HepG2 (cell line): ENCODE data around the gene SH3GL1. TPM values are rescaled to one million over a fixed set of nuclear protein-coding genes. Genes with fewer than 3 reads are reported as not detected.
A peak's percentile ranks its signal among the peaks of the same experiment; 100 is the strongest.

Experiments used
- ATAC-seq: fragments of 200-7000 bp; cut with Tn5 transposase; 3 replicates; pipeline ENCODE4 v1.9.1; 2020; ENCODE audit warnings: mild to moderate bottlenecking, moderate library complexity
- BruUV-seq: library from RNA; stranded (reverse); fragments of 400-500 nt; replicated peaks from 2 replicates; lab custom pipeline; 2021; lab: Mats Ljungman, UMichigan
- CTCF ChIA-PET: fragments of 300-600 bp; formaldehyde crosslinking; extraction: SDS; loops from one replicate; lab custom pipeline; 2021; ENCODE audit warnings: low total read pairs, inconsistent platforms, low intra/inter-chr PET ratio; lab: Yijun Ruan, JAX
- POLR2A ChIA-PET: fragments of 350-600 bp; sonication (Branson Sonifier 250); formaldehyde crosslinking; loops from one replicate; lab custom pipeline; 2020; ENCODE audit warnings: antibody characterized with exemption, inconsistent platforms; lab: Yijun Ruan, JAX
- DNase-seq: peaks from one replicate; pipeline ENCODE4 v3.0.0-alpha.2; 2015; ENCODE audit warnings: low spot score
- FAIRE-seq: peaks from 3 replicates; lab custom pipeline; 2011; peaks lifted over from hg19 to GRCh38; lab: Jason Lieb, UNC
- H2AFZ ChIP-seq: one replicate; pipeline ENCODE4 v1.6.1; 2011; ENCODE audit warnings: low read length, inconsistent platforms
- H3K27ac ChIP-seq: fragments of 300-600 bp; 3 replicates; pipeline ENCODE4 v1.8.0; 2011; ENCODE audit warnings: mixed run types, mild to moderate bottlenecking, mixed read lengths, low read length, inconsistent platforms; ENCODE audit not compliant: insufficient read depth; ENCODE audit errors: extremely low read length
- H3K27me3 ChIP-seq, 2 experiments: fragments of 200-600 bp in 1 of 2; 2 replicates in 1 of 2; 3 replicates in 1 of 2; pipeline versions ENCODE4 v1.6.0 to v1.8.0; 2011; ENCODE audit warnings: low read length in 2 of 2, mild to moderate bottlenecking in 2 of 2, moderate library complexity in 2 of 2, inconsistent platforms in 1 of 2; ENCODE audit not compliant: insufficient read depth in 2 of 2, control insufficient read depth in 1 of 2
- H3K36me3 ChIP-seq, 2 experiments: fragments of 200-600 bp in 1 of 2; replicated peaks in 1 of 2; 2 replicates in 1 of 2; 3 replicates in 1 of 2; pipeline versions ENCODE4 v1.5.1 to v1.8.0; 2011; ENCODE audit warnings: low read length in 2 of 2, inconsistent platforms in 1 of 2; ENCODE audit not compliant: insufficient read depth in 2 of 2, control insufficient read depth in 1 of 2
- H3K4me1 ChIP-seq: 2 replicates; pipeline ENCODE4 v1.5.1; 2012; ENCODE audit warnings: low read length, inconsistent platforms; ENCODE audit not compliant: insufficient read depth
- H3K4me2 ChIP-seq: 2 replicates; pipeline ENCODE4 v1.6.0; 2011; ENCODE audit warnings: low read depth, low read length, inconsistent platforms
- H3K4me3 ChIP-seq, 3 experiments: fragments of 200-600 bp in 1 of 3; sonication (generic), shearing (Covaris generic) in 1 of 3; replicated peaks in 1 of 3; 2 replicates each; pipeline ENCODE4 v1.5.1; 2011 to 2016; ENCODE audit warnings: low read length in 3 of 3, inconsistent platforms in 2 of 3, low read depth in 2 of 3, mild to moderate bottlenecking in 2 of 3, control low read depth in 1 of 3, mixed read lengths in 1 of 3; ENCODE audit not compliant: insufficient read depth in 1 of 3
- H3K79me2 ChIP-seq: one replicate; pipeline ENCODE4 v1.6.1; 2011; ENCODE audit warnings: low read length, inconsistent platforms; ENCODE audit not compliant: insufficient read depth
- H3K9ac ChIP-seq: 2 replicates; pipeline ENCODE4 v1.6.0; 2011; ENCODE audit warnings: mild to moderate bottlenecking, low read depth, low read length, inconsistent platforms; ENCODE audit not compliant: insufficient read depth
- H3K9me3 ChIP-seq: 2 replicates; pipeline ENCODE4 v1.5.1; 2012; ENCODE audit warnings: mild to moderate bottlenecking, low read length
- H4K20me1 ChIP-seq: 2 replicates; pipeline ENCODE4 v1.6.0; 2011; ENCODE audit warnings: inconsistent platforms, mild to moderate bottlenecking, low read length, moderate library complexity; ENCODE audit not compliant: insufficient read depth
- AGO2 ChIP-seq: fragments of 200-400 bp; formaldehyde crosslinking; optimal IDR thresholded peaks from 2 replicates; pipeline ENCODE3; 2017; ENCODE audit warnings: mild to moderate bottlenecking, low read depth, low read length, moderate library complexity
- ARNT2 ChIP-seq: sonication (generic); formaldehyde crosslinking; IDR thresholded peaks from 2 replicates; pipeline ENCODE4 v1.8.0; 2022; ENCODE audit warnings: mild to moderate bottlenecking, low read depth, missing genetic modification reagents, moderate library complexity
- HNRNPL ChIP-seq: fragments of 200-400 bp; formaldehyde crosslinking; IDR thresholded peaks from 2 replicates; pipeline ENCODE4 v1.6.1; 2017; ENCODE audit warnings: mild to moderate bottlenecking, low read depth, low read length
- ZNF121 ChIP-seq: sonication (generic); formaldehyde crosslinking; IDR thresholded peaks from 2 replicates; pipeline ENCODE4 v1.5.0; 2020; ENCODE audit warnings: mild to moderate bottlenecking, missing genetic modification reagents
- ZSCAN21 ChIP-seq: sonication (generic); formaldehyde crosslinking; IDR thresholded peaks from 2 replicates; pipeline ENCODE4 v1.8.0; 2022; ENCODE audit warnings: mild to moderate bottlenecking, missing genetic modification reagents, moderate library complexity, borderline replicate concordance
- whole genome bisulfite sequencing: methylation state at CpG from one replicate; pipeline ENCODE4 v1.1.6; 2017; ENCODE audit warnings: low lambda C conversion rate; 5-methylcytosine and 5-hydroxymethylcytosine counted together
- in situ Hi-C: cut with HindIII; loops from 2 replicates; pipeline ENCODE4 v1.10.0; 2017; ENCODE audit warnings: low pct_unique_long_range_greater_than_20kb; ENCODE audit not compliant: extremely low pct_ligation_motif_present
- intact Hi-C: fragments of 100-400 bp; cut with micrococcal nuclease; formaldehyde crosslinking; loops from one replicate; pipeline ENCODE4 v1.10.0; 2022; ENCODE audit not compliant: unreplicated experiment
- polyA plus RNA-seq, 8 experiments: library from polyadenylated mRNA; depleted of rRNA in 3 of 8; stranded (reverse) in 7 of 8; unstranded in 1 of 8; fragments of >200 nt; fragmentation: Illumina TruSeq in 4 of 8; extraction: Trizol in 4 of 8; gene quantifications; 2 replicates each; pipeline versions ENCODE4 v1.2.1 to v1.2.3, GENCODE V29; 2011 to 2016; ENCODE audit warnings: low read depth in 4 of 8, missing spikeins in 1 of 8, mixed read lengths in 1 of 8; ENCODE audit not compliant: insufficient read depth in 1 of 8
- total RNA-seq, 5 experiments: library from RNA; depleted of rRNA; stranded (reverse); fragments of >200 nt; fragmentation: Illumina TruSeq; extraction: Trizol; gene quantifications; 2 replicates each; pipeline ENCODE4 v1.2.3, GENCODE V29; 2016; ENCODE audit warnings: low read depth in 1 of 5

Gene SH3GL1
- total and polyA plus RNA-seq, 2 of the 13 experiments (the other 11 are each of a cell fraction or from before 2014, with no cell fraction given), result 33.0 to 45.1 TPM

DNA sequence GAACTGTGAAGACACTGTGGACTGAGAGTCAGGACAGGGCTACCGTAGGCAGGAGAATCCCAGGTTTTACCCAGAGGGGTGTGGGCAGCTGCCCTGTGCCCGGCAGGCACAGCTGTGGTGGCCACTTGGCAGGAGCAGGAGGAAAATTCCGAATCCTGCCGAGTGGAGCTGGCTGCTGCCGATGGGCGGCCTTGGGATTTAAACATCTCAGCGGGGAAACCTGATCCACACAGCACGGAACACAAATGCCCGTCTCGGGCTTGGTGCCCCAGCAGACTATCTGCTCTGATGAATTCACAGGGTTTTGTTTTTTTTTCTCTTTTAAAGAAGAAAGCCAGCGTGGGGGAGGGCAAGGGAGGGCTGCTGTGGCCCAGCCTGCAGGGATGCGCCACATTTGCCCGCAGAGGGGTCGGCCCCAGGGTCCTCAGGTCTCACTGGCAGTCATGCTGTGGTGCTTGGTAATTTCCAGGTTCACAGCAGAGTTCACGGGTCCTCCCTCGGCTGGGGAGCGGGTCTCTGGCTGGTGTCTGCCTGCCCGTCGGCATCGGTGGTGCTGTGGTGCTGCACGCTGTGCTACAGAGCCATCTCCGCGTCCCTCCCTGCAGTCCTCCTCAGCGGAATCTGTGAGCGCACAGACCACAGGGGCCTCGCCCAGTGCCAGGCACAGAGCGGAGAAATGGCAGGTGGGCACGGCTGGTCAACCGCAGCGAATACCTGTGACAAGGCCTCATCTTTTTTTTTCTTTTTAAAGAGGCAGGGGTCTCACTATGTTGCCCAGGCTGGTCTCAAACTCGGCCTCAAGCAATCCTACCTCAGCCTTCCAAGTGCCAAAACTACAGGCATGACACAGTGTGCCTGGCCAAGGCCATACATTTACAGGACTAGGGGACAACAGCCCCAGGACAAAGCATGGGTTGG is 28.8 kb downstream of the SH3GL1 start:
- DNase-seq (no peak), FAIRE-seq (no peak), ATAC-seq (no peak)
- Histone ChIP-seq H2AFZ (no peak overlapping the region), H3K9ac (no peak overlapping the region), H3K4me2 (no peak overlapping the region), H4K20me1 (no peaks in the 10 kb centered on the region; the same call in 1 of the 2 replicates), H3K4me1 (peaks cover 31% of the 10 kb centered on the region), H3K36me3 (peaks cover 12 to 29% of the 10 kb centered on the region in 2 experiments; a peak in 4 of 5 replicates), H3K4me3 (no peak overlapping the region), H3K79me2 (peaks cover 51% of the 10 kb centered on the region), H3K27ac (no peak overlapping the region), H3K27me3 (no peaks in the 10 kb centered on the region), H3K9me3 (no peaks in the 10 kb centered on the region)
- intact Hi-C loops (no loop called here), in situ Hi-C loops (no loop called here)
- 94% methylated on average over 24 of the region's 31 CpGs for WGBS
- TF ChIP-seq ZNF121 (CRISPR knock-in tag) (0 out of 2 replicates have a peak, but pooled peaks have one; percentile 55), HNRNPL (0 out of 2 replicates have a peak, but pooled peaks have one; percentile 60), ZSCAN21 (no peak)
- no TSS peak for BruUV-seq
- POLR2A ChIA-PET, result no interaction called here
- CTCF ChIA-PET, result no interaction called here

DNA sequence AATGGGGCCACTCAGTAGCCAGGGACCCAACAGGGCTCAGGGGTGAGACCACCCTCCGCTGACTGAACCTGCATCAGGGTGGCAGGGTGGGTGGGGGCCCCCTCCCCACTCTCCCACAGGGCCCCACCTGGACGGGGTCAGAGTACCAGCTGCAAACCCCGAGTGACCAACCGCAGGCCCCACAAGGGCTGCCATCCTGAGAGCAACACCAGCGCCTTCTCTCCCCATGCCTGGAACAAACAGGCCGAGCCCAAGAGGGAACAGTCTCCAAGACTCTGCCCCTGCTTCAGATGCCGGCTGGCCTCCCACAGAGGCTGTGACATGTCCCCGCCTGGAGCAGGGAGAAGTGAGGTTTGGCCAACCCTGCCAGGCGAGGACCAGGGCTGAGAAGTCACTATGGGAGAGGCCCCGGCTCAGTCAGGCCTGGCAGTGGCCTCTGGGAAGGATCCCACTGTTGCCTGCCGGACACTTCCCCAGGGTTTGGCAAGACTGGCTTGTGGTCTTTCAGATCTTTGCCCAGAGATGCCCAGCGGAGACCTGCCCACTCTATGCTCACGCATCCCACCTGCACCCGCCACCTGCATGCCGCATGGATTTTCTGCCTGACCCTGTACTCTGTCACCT is 29.8 kb downstream of the SH3GL1 start:
- no peak for DNase-seq
- FAIRE-seq, result no peak
- Histone ChIP-seq H4K20me1 (no peaks in the 10 kb centered on the region; the same call in 1 of the 2 replicates), H3K36me3 (peaks cover 17 to 38% of the 10 kb centered on the region in 2 experiments; a peak in 4 of 5 replicates), H3K27ac (no peak overlapping the region), H3K4me3 (no peak overlapping the region), H3K27me3 (no peaks in the 10 kb centered on the region), H3K4me1 (peaks cover 21% of the 10 kb centered on the region), H2AFZ (no peak overlapping the region), H3K79me2 (peaks cover 44% of the 10 kb centered on the region), H3K9me3 (no peaks in the 10 kb centered on the region), H3K9ac (no peak overlapping the region), H3K4me2 (no peak overlapping the region)
- CTCF ChIA-PET, result no interaction called here
- intact Hi-C loops, result no loop called here
- BruUV-seq, result no TSS peak
- in situ Hi-C loops, result no loop called here
- WGBS, result 100% methylated on average over 10 of the region's 15 CpGs
- ATAC-seq, result no peak
- POLR2A ChIA-PET, result interaction anchor here (1.0 kb wide), 1 partner anchor 30 kb away, joined by 3 read pairs; the partner anchor contains the start of gene SH3GL1
- TF ChIP-seq AGO2 (peak; percentile 57), ARNT2 (CRISPR knock-in tag) (no peak)
